Large intestine (tissue), 3 donors: Measurements from ENCODE around the gene SEL1L3. TPM values are rescaled to one million over a fixed set of nuclear protein-coding genes. Genes with fewer than 3 reads are reported as not detected.

Experiments
- DNase-seq, 2 donors: peaks; one replicate each; pipeline versions ENCODE4 v3.0.0 to v3.0.0-alpha.2; 2013
- H3K27ac ChIP-seq: one replicate; pipeline ENCODE4 v1.5.1; 2013; ENCODE audit warnings: low read length
- H3K27me3 ChIP-seq: 2 replicates; pipeline ENCODE4 v1.6.1; 2013; ENCODE audit warnings: low read length; ENCODE audit not compliant: control insufficient read depth, insufficient read depth
- H3K36me3 ChIP-seq: 2 replicates; pipeline ENCODE4 v1.6.1; 2013; ENCODE audit warnings: low read length; ENCODE audit not compliant: control insufficient read depth, insufficient read depth
- H3K4me1 ChIP-seq: one replicate; pipeline ENCODE4 v1.6.1; 2013; ENCODE audit warnings: low read length; ENCODE audit not compliant: control insufficient read depth, insufficient read depth
- H3K4me3 ChIP-seq: one replicate; pipeline ENCODE4 v1.5.1; 2013; ENCODE audit warnings: low read length
- H3K9me3 ChIP-seq: one replicate; pipeline ENCODE4 v1.6.1; 2013; ENCODE audit warnings: mild to moderate bottlenecking, low read depth, low read length, moderate library complexity; ENCODE audit not compliant: control insufficient read depth
- WGBS: methylation state at CpG from one replicate; pipeline ENCODE4 v1.1.5; 2013; ENCODE audit warnings: low lambda C conversion rate; ENCODE audit not compliant: insufficient coverage; 5-methylcytosine and 5-hydroxymethylcytosine counted together
- polyA plus RNA-seq: library from polyadenylated mRNA; unstranded; fragments of 120-200 nt; gene quantifications from one replicate; pipeline ENCODE4 v1.2.1, GENCODE V29; 2013

Gene SEL1L3
- polyA plus RNA-seq, 1 donor, result 58.7 TPM

- H3K4me3 ChIP-seq, result no peak overlapping the region
- no peak for DNase-seq
- no peaks in the 10 kb centered on the region for H3K4me1 ChIP-seq
- no peak overlapping the region for H3K27ac ChIP-seq
- no peaks in the 10 kb centered on the region for H3K9me3 ChIP-seq
- no peaks in the 10 kb centered on the region for H3K27me3 ChIP-seq
- 67% methylated on average over 2 of the region's 4 CpGs for WGBS
- H3K36me3 ChIP-seq, result peaks cover 4% of the 10 kb centered on the region
Measured at GRCh38 chr4:25837107-25837506, 25.7 kb downstream of the SEL1L3 start.

- no peak overlapping the region for H3K27ac ChIP-seq
- no peaks in the 10 kb centered on the region for H3K4me1 ChIP-seq
- no peak for DNase-seq
- H3K27me3 ChIP-seq, result no peaks in the 10 kb centered on the region
- H3K36me3 ChIP-seq, result peaks cover 8% of the 10 kb centered on the region
- no peak overlapping the region for H3K4me3 ChIP-seq
- no CpG with 5 or more reads among the region's 1 CpG for WGBS
- H3K9me3 ChIP-seq, result no peaks in the 10 kb centered on the region
Measured at GRCh38 chr4:25835384-25835783, 27.4 kb downstream of the SEL1L3 start.

GRCh38 chr4:25834411-25835107 is 28.2 kb downstream of the SEL1L3 start:
- WGBS, result 50% methylated on average over 2 of the region's 5 CpGs
- Histone ChIP-seq H3K4me1 (no peaks in the 10 kb centered on the region), H3K4me3 (no peak overlapping the region), H3K27ac (no peak overlapping the region), H3K36me3 (peaks cover 10% of the 10 kb centered on the region), H3K27me3 (no peaks in the 10 kb centered on the region), H3K9me3 (no peaks in the 10 kb centered on the region)
- DNase-seq, result no peak

GRCh38 chr4:25830548-25830947 is 32.2 kb downstream of the SEL1L3 start:
- H3K27me3 ChIP-seq, result no peaks in the 10 kb centered on the region
- H3K27ac ChIP-seq, result no peak overlapping the region
- H3K4me1 ChIP-seq, result no peaks in the 10 kb centered on the region
- H3K36me3 ChIP-seq, result peaks cover 12% of the 10 kb centered on the region
- H3K4me3 ChIP-seq, result no peak overlapping the region
- no peaks in the 10 kb centered on the region for H3K9me3 ChIP-seq
- DNase-seq, result no peak
- WGBS, result no CpG with 5 or more reads among the region's 5 CpGs

- no CpG with 5 or more reads among the region's 4 CpGs for WGBS
- Histone ChIP-seq H3K36me3 (peaks cover 10% of the 10 kb centered on the region), H3K4me1 (no peaks in the 10 kb centered on the region), H3K9me3 (no peaks in the 10 kb centered on the region), H3K27me3 (no peaks in the 10 kb centered on the region), H3K4me3 (no peak overlapping the region), H3K27ac (no peak overlapping the region)
- DNase-seq, result no peak
Measured at GRCh38 chr4:25827897-25828296, 34.9 kb downstream of the SEL1L3 start.

GRCh38 chr4:25827373-25827772 is 35.4 kb downstream of the SEL1L3 start:
- Histone ChIP-seq H3K4me3 (no peak overlapping the region), H3K9me3 (no peaks in the 10 kb centered on the region), H3K27ac (no peak overlapping the region), H3K27me3 (no peaks in the 10 kb centered on the region), H3K4me1 (no peaks in the 10 kb centered on the region), H3K36me3 (peaks cover 13% of the 10 kb centered on the region)
- no CpG with 5 or more reads among the region's 4 CpGs for WGBS
- DNase-seq, result no peak

- Histone ChIP-seq H3K36me3 (peaks cover 15% of the 10 kb centered on the region), H3K9me3 (no peaks in the 10 kb centered on the region), H3K27me3 (no peaks in the 10 kb centered on the region), H3K4me1 (no peaks in the 10 kb centered on the region), H3K4me3 (no peak overlapping the region), H3K27ac (no peak overlapping the region)
- 100% methylated on average over 3 of the region's 10 CpGs for WGBS
- DNase-seq, result no peak
Measured at GRCh38 chr4:25826074-25826752, 36.6 kb downstream of the SEL1L3 start.

- Histone ChIP-seq H3K4me3 (no peak overlapping the region), H3K9me3 (no peaks in the 10 kb centered on the region), H3K27me3 (no peaks in the 10 kb centered on the region), H3K36me3 (peaks cover 28% of the 10 kb centered on the region), H3K27ac (no peak overlapping the region), H3K4me1 (no peaks in the 10 kb centered on the region)
- DNase-seq, result no peak
- WGBS, result no CpG with 5 or more reads among the region's 7 CpGs
Measured at GRCh38 chr4:25823632-25824031, 39.2 kb downstream of the SEL1L3 start.

- DNase-seq, result no peak
- no peaks in the 10 kb centered on the region for H3K9me3 ChIP-seq
- H3K27me3 ChIP-seq, result no peaks in the 10 kb centered on the region
- 100% methylated on average over 1 of the region's 8 CpGs for WGBS
- no peak overlapping the region for H3K27ac ChIP-seq
- no peaks in the 10 kb centered on the region for H3K4me1 ChIP-seq
- no peak overlapping the region for H3K4me3 ChIP-seq
- peaks cover 42% of the 10 kb centered on the region for H3K36me3 ChIP-seq
Measured at GRCh38 chr4:25821899-25822298, 40.9 kb downstream of the SEL1L3 start.

GRCh38 chr4:25821267-25821666 is 41.5 kb downstream of the SEL1L3 start:
- no peaks in the 10 kb centered on the region for H3K4me1 ChIP-seq
- no peaks in the 10 kb centered on the region for H3K27me3 ChIP-seq
- no peak for DNase-seq
- H3K27ac ChIP-seq, result no peak overlapping the region
- no CpG with 5 or more reads among the region's 7 CpGs for WGBS
- H3K9me3 ChIP-seq, result no peaks in the 10 kb centered on the region
- no peak overlapping the region for H3K4me3 ChIP-seq
- H3K36me3 ChIP-seq, result peaks cover 44% of the 10 kb centered on the region

- Histone ChIP-seq H3K4me1 (no peaks in the 10 kb centered on the region), H3K36me3 (peaks cover 49% of the 10 kb centered on the region), H3K9me3 (no peaks in the 10 kb centered on the region), H3K4me3 (no peak overlapping the region), H3K27ac (no peak overlapping the region), H3K27me3 (no peaks in the 10 kb centered on the region)
- no peak for DNase-seq
- no CpG with 5 or more reads among the region's 4 CpGs for WGBS
Measured at GRCh38 chr4:25818876-25819275, 43.9 kb downstream of the SEL1L3 start.
